HepG2 (cell line): ENCODE results near the gene MRPL20. TPM values are rescaled to one million over a fixed set of nuclear protein-coding genes. Genes with fewer than 3 reads are reported as not detected.

ENCODE experiments used
- ARID4A ChIP-seq: sonication (generic); formaldehyde crosslinking; IDR thresholded peaks from 2 replicates; pipeline ENCODE4 v1.5.0; 2020; ENCODE audit warnings: mild to moderate bottlenecking, missing genetic modification reagents, borderline replicate concordance
- MBD4 ChIP-seq: IDR thresholded peaks from 2 replicates; pipeline ENCODE4 v1.6.1; 2012; ENCODE audit warnings: low read length, inconsistent platforms, borderline replicate concordance
- NFATC3 ChIP-seq: sonication (generic); formaldehyde crosslinking; IDR thresholded peaks from 2 replicates; pipeline ENCODE4 v1.5.1; 2020; ENCODE audit warnings: mild to moderate bottlenecking, missing genetic modification reagents
- NR2C2 ChIP-seq: sonication (generic); formaldehyde crosslinking; IDR thresholded peaks from 2 replicates; pipeline ENCODE4 v1.4.0; 2020; ENCODE audit warnings: missing genetic modification reagents, mild to moderate bottlenecking, moderate library complexity, borderline replicate concordance
- SAFB2 ChIP-seq: sonication (generic); formaldehyde crosslinking; IDR thresholded peaks from 2 replicates; pipeline ENCODE4 v1.5.1; 2020; ENCODE audit warnings: missing genetic modification reagents, low read depth, mild to moderate bottlenecking, borderline replicate concordance
- SOX5 ChIP-seq: IDR thresholded peaks from 2 replicates; pipeline ENCODE4 v1.6.1; 2016; ENCODE audit warnings: borderline replicate concordance
- TFE3 ChIP-seq: IDR thresholded peaks from 2 replicates; pipeline ENCODE4 v1.6.1; 2016
- YY1 ChIP-seq: IDR thresholded peaks from 2 replicates; pipeline ENCODE4 v1.6.1; 2011; ENCODE audit warnings: low read length, low read depth, moderate library complexity, mild to moderate bottlenecking; ENCODE audit not compliant: insufficient read depth, insufficient replicate concordance
- ZBTB44 ChIP-seq: sonication (generic); formaldehyde crosslinking; IDR thresholded peaks from 2 replicates; pipeline ENCODE4 v1.4.0; 2020; ENCODE audit warnings: missing genetic modification reagents
- ZFX ChIP-seq: sonication (generic); formaldehyde crosslinking; IDR thresholded peaks from 2 replicates; pipeline ENCODE4 v1.4.0; 2020; ENCODE audit warnings: mild to moderate bottlenecking, low read depth, missing genetic modification reagents, moderate library complexity
- ZNF225 ChIP-seq: sonication (generic); formaldehyde crosslinking; IDR thresholded peaks from 2 replicates; pipeline ENCODE4 v1.4.0; 2020; ENCODE audit warnings: mild to moderate bottlenecking, missing genetic modification reagents
- ZNF24 ChIP-seq: fragments of 450-650 bp; IDR thresholded peaks from 2 replicates; pipeline ENCODE4 v1.6.1; 2017; ENCODE audit warnings: antibody characterized with exemption, mild to moderate bottlenecking
- ZNF274 ChIP-seq: sonication (generic); formaldehyde crosslinking; IDR thresholded peaks from 2 replicates; pipeline ENCODE4 v1.5.1; 2020; ENCODE audit warnings: mild to moderate bottlenecking, missing genetic modification reagents
- ZNF512B ChIP-seq: sonication (generic); formaldehyde crosslinking; IDR thresholded peaks from 2 replicates; pipeline ENCODE4 v1.5.1; 2020; ENCODE audit warnings: missing genetic modification reagents, mild to moderate bottlenecking, borderline replicate concordance
- ZNF678 ChIP-seq: sonication (generic); formaldehyde crosslinking; IDR thresholded peaks from 2 replicates; pipeline ENCODE4 v1.4.0; 2020; ENCODE audit warnings: mild to moderate bottlenecking, missing genetic modification reagents
- ZUFSP ChIP-seq: sonication (generic); formaldehyde crosslinking; IDR thresholded peaks from 2 replicates; pipeline ENCODE4 v1.9.0; 2021; ENCODE audit warnings: missing genetic modification reagents, mild to moderate bottlenecking, borderline replicate concordance
- polyA plus RNA-seq, 8 experiments: library from polyadenylated mRNA; depleted of rRNA in 3 of 8; stranded (reverse) in 7 of 8; unstranded in 1 of 8; fragments of >200 nt; fragmentation: Illumina TruSeq in 4 of 8; extraction: Trizol in 4 of 8; gene quantifications; 2 replicates each; pipeline versions ENCODE4 v1.2.1 to v1.2.3, GENCODE V29; 2011 to 2016; ENCODE audit warnings: low read depth in 4 of 8, missing spikeins in 1 of 8, mixed read lengths in 1 of 8; ENCODE audit not compliant: insufficient read depth in 1 of 8
- total RNA-seq, 5 experiments: library from RNA; depleted of rRNA; stranded (reverse); fragments of >200 nt; fragmentation: Illumina TruSeq; extraction: Trizol; gene quantifications; 2 replicates each; pipeline ENCODE4 v1.2.3, GENCODE V29; 2016; ENCODE audit warnings: low read depth in 1 of 5

MRPL20 gene
- total and polyA plus RNA-seq, 2 of the 13 experiments (the other 11 are each of a cell fraction or from before 2014, with no cell fraction given) = 59.2 to 127 TPM

GRCh38 chr1:1435106-1435903, 28.2 kb upstream of the MRPL20 start, which contains the start of gene VWA1 (continued):
- no peak for TF ChIP-seq ZBTB44 (CRISPR knock-in tag)
- 0 out of 2 replicates have a peak, but pooled peaks have one; percentile 38 for TF ChIP-seq SOX5 (CRISPR knock-in tag)
- no peak for TF ChIP-seq ZNF24
- TF ChIP-seq NFATC3 = no peak
- peak; percentile 23; the same call in 1 of the 2 replicates for TF ChIP-seq NR2C2 (CRISPR knock-in tag)
- no peak for TF ChIP-seq ZNF678
- peak; percentile 96 for TF ChIP-seq SAFB2
- TF ChIP-seq ZFX = peak; percentile 88
- TF ChIP-seq TFE3 = no peak
- peak; percentile 23 for TF ChIP-seq YY1
- peak; percentile 44; the same call in 1 of the 2 replicates for TF ChIP-seq ZNF225
- peak; percentile 83 for TF ChIP-seq ZNF274 (CRISPR knock-in tag)
- TF ChIP-seq ZUFSP (CRISPR knock-in tag) = no peak
- no peak for TF ChIP-seq ZNF512B (CRISPR knock-in tag)
- TF ChIP-seq ARID4A (CRISPR knock-in tag) = peak; percentile 79; the same call in 1 of the 2 replicates
- TF ChIP-seq MBD4 = no peak
